Upper lobe of left lung (tissue), 6 donors: ENCODE results near the gene CYBA. TPM values are rescaled to one million over a fixed set of nuclear protein-coding genes. Genes with fewer than 3 reads are reported as not detected.

Experiments used
- ATAC-seq, 2 donors: fragments of 200-7000 bp; cut with Tn5 transposase; one replicate each; pipeline ENCODE4 v1.9.1; 2022; ENCODE audit warnings: mild to moderate bottlenecking in 2 of 2, moderate library complexity in 2 of 2; ENCODE audit not compliant: low FRiP score in 2 of 2
- DNase-seq, 2 donors: peaks; one replicate each; pipeline ENCODE4 v3.0.0-alpha.2; 2019 to 2020
- H3K27ac ChIP-seq, 4 donors: fragments of 200-600 bp; sonication (generic); one replicate each; pipeline ENCODE4 v1.5.1; 2016 to 2019
- H3K27me3 ChIP-seq, 4 donors: fragments of 200-600 bp; sonication (generic); one replicate each; pipeline ENCODE4 v1.5.1; 2017 to 2019
- H3K36me3 ChIP-seq, 4 donors: fragments of 200-600 bp; sonication (generic); one replicate each; pipeline ENCODE4 v1.5.1; 2016 to 2019
- H3K4me1 ChIP-seq, 4 donors: fragments of 200-600 bp; sonication (generic); one replicate each; pipeline ENCODE4 v1.5.1; 2018 to 2019
- H3K4me3 ChIP-seq, 4 donors: fragments of 200-600 bp; sonication (generic); one replicate each; pipeline ENCODE4 v1.5.1; 2017 to 2019; ENCODE audit warnings: mild to moderate bottlenecking in 2 of 4, moderate library complexity in 1 of 4
- H3K9me3 ChIP-seq, 4 donors: fragments of 200-600 bp; sonication (generic); one replicate each; pipeline ENCODE4 v1.5.1; 2018 to 2019
- EP300 ChIP-seq, 4 donors: sonication (generic); formaldehyde crosslinking; IDR thresholded peaks; one replicate each; pipeline ENCODE4 v1.5.1; 2017; ENCODE audit warnings: antibody characterized with exemption in 4 of 4, control low read depth in 2 of 4
- POLR2A ChIP-seq, 4 donors: fragments of 450-650 bp; IDR thresholded peaks; one replicate each; pipeline ENCODE4 v1.5.1; 2016 to 2017; ENCODE audit warnings: antibody characterized with exemption in 4 of 4, mild to moderate bottlenecking in 2 of 4
- POLR2AphosphoS5 ChIP-seq, 2 donors: sonication (generic); formaldehyde crosslinking; IDR thresholded peaks; one replicate each; pipeline ENCODE4 v1.5.1; 2017; ENCODE audit warnings: antibody characterized with exemption in 2 of 2
- WGBS, 2 donors: methylation state at CpG; one replicate each; pipeline ENCODE4 v1.1.5; 2017 to 2018; 5-methylcytosine and 5-hydroxymethylcytosine counted together
- total RNA-seq, 6 donors: library from RNA; depleted of rRNA in 4 of 6; stranded (reverse); fragments of >200 nt in 4 of 6; gene quantifications; one replicate each; pipeline versions ENCODE4 v1.1.0 to v1.2.1, GENCODE V29; 2016 to 2021
- TF ChIP-seq, protein P1 (sequence below), 6 experiments: fragments of 450-650 bp in 4 of 6; fragments of 200-600 bp in 2 of 6; sonication (generic) in 2 of 6; IDR thresholded peaks; one replicate each; pipeline ENCODE4 v1.5.1; 2016 to 2019; ENCODE audit warnings: antibody characterized with exemption in 6 of 6
- donor health status: DM: no; HTN: no; CAD: no; lungs with moderate emphysema.
- donor health status: DM: no; HTN: yes; CAD: no; lungs with severe emphysema.

The CYBA gene
- total RNA-seq, 6 donors from 2014 or later, result 213 to 472 (median 322) TPM

DNA sequence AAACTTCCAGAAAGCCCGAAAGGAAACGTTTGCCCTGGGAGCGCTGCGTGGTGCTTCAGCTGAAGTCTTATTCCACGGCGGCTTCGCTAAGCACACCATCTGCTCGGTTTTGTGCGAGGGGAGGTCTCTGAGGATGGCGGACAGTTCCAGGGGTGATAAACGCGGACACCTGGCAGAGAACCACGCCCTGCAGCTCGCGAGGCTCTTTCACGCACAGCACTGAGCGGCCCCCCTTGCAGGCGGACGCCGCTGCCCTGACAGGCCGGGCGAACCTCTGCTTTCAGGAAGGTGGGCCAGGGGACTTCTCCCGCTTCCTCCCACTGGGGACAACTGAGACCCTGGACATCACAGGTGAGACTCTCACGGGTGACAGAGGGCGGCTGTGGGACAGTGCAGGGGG is 8.3 kb upstream of the CYBA start:
- Histone ChIP-seq H3K36me3 (peaks cover 0 to 45% (median 37%) of the 10 kb centered on the region in 4 donors), H3K4me3 (no peak overlapping the region), H3K9me3 (no peaks in the 10 kb centered on the region), H3K27ac (no peak overlapping the region), H3K4me1 (peaks cover 8 to 15% (median 13%) of the 10 kb centered on the region in 4 donors), H3K27me3 (no peaks in the 10 kb centered on the region)
- no peak for TF ChIP-seq POLR2A (IDR thresholded peaks at IDR 0.05)
- no peak for TF ChIP-seq POLR2AphosphoS5 (IDR thresholded peaks at IDR 0.05)
- TF ChIP-seq, protein P1, sequence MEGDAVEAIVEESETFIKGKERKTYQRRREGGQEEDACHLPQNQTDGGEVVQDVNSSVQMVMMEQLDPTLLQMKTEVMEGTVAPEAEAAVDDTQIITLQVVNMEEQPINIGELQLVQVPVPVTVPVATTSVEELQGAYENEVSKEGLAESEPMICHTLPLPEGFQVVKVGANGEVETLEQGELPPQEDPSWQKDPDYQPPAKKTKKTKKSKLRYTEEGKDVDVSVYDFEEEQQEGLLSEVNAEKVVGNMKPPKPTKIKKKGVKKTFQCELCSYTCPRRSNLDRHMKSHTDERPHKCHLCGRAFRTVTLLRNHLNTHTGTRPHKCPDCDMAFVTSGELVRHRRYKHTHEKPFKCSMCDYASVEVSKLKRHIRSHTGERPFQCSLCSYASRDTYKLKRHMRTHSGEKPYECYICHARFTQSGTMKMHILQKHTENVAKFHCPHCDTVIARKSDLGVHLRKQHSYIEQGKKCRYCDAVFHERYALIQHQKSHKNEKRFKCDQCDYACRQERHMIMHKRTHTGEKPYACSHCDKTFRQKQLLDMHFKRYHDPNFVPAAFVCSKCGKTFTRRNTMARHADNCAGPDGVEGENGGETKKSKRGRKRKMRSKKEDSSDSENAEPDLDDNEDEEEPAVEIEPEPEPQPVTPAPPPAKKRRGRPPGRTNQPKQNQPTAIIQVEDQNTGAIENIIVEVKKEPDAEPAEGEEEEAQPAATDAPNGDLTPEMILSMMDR (IDR thresholded peaks at IDR 0.05), result no peak
- no peak for TF ChIP-seq EP300 (IDR thresholded peaks at IDR 0.05)
- DNase-seq (peak in 1 of 2 donors; percentile 46), ATAC-seq (no peak)
- WGBS, 2 donors, result 92 to 95% methylated on average over 15 to 25 of the region's 25 CpGs

DNA sequence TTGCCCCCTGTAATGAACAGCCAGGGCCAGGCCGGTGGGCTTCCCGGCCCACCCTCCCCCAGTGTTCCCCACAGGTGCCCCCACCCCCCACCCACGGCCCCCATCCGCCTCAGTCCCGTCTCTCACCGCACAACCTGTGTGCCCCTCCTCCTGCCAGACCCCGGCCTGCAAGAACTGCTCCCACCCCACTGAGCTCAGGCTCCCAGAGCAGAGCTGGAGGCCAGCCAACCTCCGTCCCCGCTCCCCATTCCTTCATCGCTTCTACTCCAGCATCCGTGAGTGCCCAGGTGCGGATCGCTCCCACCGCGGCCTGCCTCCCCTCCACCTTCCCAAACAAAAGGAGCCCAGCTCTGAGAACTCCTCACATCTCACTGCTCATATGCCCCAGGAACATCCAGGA is 7.9 kb upstream of the CYBA start:
- Histone ChIP-seq H3K27me3 (no peaks in the 10 kb centered on the region), H3K9me3 (no peaks in the 10 kb centered on the region), H3K4me3 (no peak overlapping the region), H3K27ac (no peak overlapping the region), H3K36me3 (peaks cover 0 to 49% (median 40%) of the 10 kb centered on the region in 4 donors), H3K4me1 (peaks cover 5 to 11% (median 9%) of the 10 kb centered on the region in 4 donors)
- DNase-seq, result peak in 1 of 2 donors; percentile 42
- TF ChIP-seq, protein P1 (IDR thresholded peaks at IDR 0.05), result no peak
- TF ChIP-seq EP300 (IDR thresholded peaks at IDR 0.05) (no peak), POLR2AphosphoS5 (IDR thresholded peaks at IDR 0.05) (no peak), POLR2A (IDR thresholded peaks at IDR 0.05) (no peak)
- ATAC-seq, result no peak
- 91 to 95% methylated on average over 15 of the region's 15 CpGs for WGBS, 2 donors

DNA sequence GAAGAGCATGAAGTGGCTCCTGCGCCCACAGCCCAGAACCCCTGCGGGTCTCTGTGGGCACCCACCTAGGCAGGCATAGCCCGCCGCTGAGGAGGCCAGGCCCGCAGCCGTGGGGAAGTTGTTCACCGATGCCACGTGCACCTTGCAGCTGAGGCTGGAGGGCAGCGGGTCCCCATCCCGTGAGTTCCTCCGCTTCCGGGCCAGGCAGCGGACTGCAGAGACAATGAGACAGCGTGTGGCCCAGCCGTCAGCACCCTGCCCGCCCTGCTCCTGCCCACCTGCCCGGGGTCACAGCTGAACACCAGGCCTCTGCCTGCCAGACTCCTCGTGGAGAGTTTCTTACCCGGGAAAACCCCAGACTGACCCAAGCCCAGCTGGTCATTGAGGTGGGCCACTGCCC is 6.5 kb upstream of the CYBA start:
- Histone ChIP-seq H3K27me3 (no peaks in the 10 kb centered on the region), H3K4me1 (peaks cover 5 to 10% (median 7%) of the 10 kb centered on the region in 4 donors), H3K27ac (no peak overlapping the region), H3K4me3 (no peak overlapping the region), H3K9me3 (no peaks in the 10 kb centered on the region), H3K36me3 (peaks cover 0 to 58% (median 46%) of the 10 kb centered on the region in 4 donors)
- 40 to 95% methylated on average over 1 to 19 of the region's 19 CpGs for WGBS, 2 donors
- DNase-seq (peak in 1 of 2 donors; percentile 76), ATAC-seq (no peak)
- no peak for TF ChIP-seq EP300 (IDR thresholded peaks at IDR 0.05)
- TF ChIP-seq, protein P1 (IDR thresholded peaks at IDR 0.05), result no peak
- no peak for TF ChIP-seq POLR2AphosphoS5 (IDR thresholded peaks at IDR 0.05)
- TF ChIP-seq POLR2A (IDR thresholded peaks at IDR 0.05), result no peak

DNA sequence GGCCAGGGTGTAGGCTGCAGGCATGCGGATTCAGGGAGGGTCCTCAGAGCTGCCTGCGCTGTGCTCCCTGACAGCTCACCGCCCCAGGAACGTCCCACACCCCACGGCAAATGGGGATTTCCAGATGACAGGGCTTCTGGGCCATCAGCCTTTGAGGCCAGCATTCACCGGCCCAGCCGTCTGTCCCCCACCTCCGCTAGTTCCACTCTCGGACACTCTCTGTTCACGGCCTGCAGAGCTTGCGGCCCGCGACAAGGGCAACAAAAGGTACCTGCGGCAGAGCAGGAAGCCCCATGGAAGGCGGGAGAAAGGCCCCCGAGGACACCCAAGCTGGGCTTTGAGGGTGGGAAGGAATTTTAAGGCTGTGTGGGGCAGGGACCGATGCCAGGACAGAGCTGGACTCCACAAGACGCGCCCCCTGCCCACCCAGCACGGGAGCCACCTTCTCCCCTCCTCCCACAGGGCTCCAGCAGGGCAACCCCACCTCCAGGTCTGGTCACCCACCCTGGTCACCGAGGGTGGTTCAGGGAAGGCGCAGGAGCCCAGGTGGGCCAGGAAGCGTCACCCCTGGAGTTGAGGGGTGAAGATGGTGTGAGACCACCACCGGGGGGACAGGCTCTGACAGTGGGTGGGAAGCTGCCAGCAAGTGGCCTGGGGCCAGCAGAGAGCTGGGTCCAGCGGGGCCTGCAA is 5.6 kb upstream of the CYBA start:
- H3K9me3 ChIP-seq, result no peaks in the 10 kb centered on the region
- H3K27ac ChIP-seq, result no peak overlapping the region
- 88% methylated on average over 20 to 25 of the region's 25 CpGs for WGBS, 2 donors
- peaks cover 6 to 8% (median 7%) of the 10 kb centered on the region in 4 donors for H3K4me1 ChIP-seq
- ATAC-seq (no peak), DNase-seq (peak in 1 of 2 donors; percentile 61)
- TF ChIP-seq POLR2AphosphoS5 (IDR thresholded peaks at IDR 0.05), result no peak
- no peak for TF ChIP-seq EP300 (IDR thresholded peaks at IDR 0.05)
- TF ChIP-seq, protein P1 (IDR thresholded peaks at IDR 0.05), result no peak
- no peak for TF ChIP-seq POLR2A (IDR thresholded peaks at IDR 0.05)
- H3K27me3 ChIP-seq, result no peaks in the 10 kb centered on the region
- no peak overlapping the region for H3K4me3 ChIP-seq
- H3K36me3 ChIP-seq, result peaks cover 0 to 58% (median 46%) of the 10 kb centered on the region in 4 donors
